H1 (cell line): ENCODE measurements around the gene AGGF1. TPM values are rescaled to one million over a fixed set of nuclear protein-coding genes. Genes with fewer than 3 reads are reported as not detected.

Experiments used
- CTCF ChIA-PET: fragments of 300-600 bp; sonication (Branson Sonifier 250); formaldehyde crosslinking; loops from one replicate; lab custom pipeline; 2021; ENCODE audit not compliant: partially characterized antibody; lab: Charles Lee
- POLR2A ChIA-PET: fragments of 300-600 bp; sonication (Branson Sonifier 250); formaldehyde crosslinking; loops from one replicate; lab custom pipeline; 2021; ENCODE audit warnings: inconsistent platforms; ENCODE audit not compliant: partially characterized antibody; lab: Charles Lee
- DNase-seq, 2 experiments: peaks; one replicate each; pipeline versions ENCODE4 v3.0.0 to v3.0.0-alpha.2; 2010 to 2022; ENCODE audit warnings: low spot score in 2 of 2, low read depth in 1 of 2, mixed read lengths in 1 of 2
- FAIRE-seq: peaks from 2 replicates; lab custom pipeline; 2011; peaks lifted over from hg19 to GRCh38; lab: Jason Lieb, UNC
- H2AFZ ChIP-seq: 2 replicates; pipeline ENCODE4 v1.8.1; 2012; ENCODE audit warnings: low read length, inconsistent platforms
- H2AK5ac ChIP-seq: 2 replicates; pipeline ENCODE4 v1.6.1; 2013; ENCODE audit warnings: low read depth, low read length
- H2BK120ac ChIP-seq: replicated peaks from 2 replicates; pipeline ENCODE3; 2013; ENCODE audit warnings: low read depth, low read length, inconsistent platforms
- H2BK12ac ChIP-seq: 2 replicates; pipeline ENCODE4 v1.6.1; 2013; ENCODE audit warnings: low read depth, low read length
- H2BK15ac ChIP-seq: 2 replicates; pipeline ENCODE4 v1.6.1; 2013; ENCODE audit warnings: low read length
- H2BK20ac ChIP-seq: 2 replicates; pipeline ENCODE4 v1.6.1; 2013; ENCODE audit warnings: low read length
- H2BK5ac ChIP-seq: 2 replicates; pipeline ENCODE4 v1.6.1; 2013; ENCODE audit warnings: low read depth, low read length
- H3K14ac ChIP-seq: 2 replicates; pipeline ENCODE4 v1.6.1; 2013; ENCODE audit warnings: inconsistent platforms; ENCODE audit not compliant: insufficient read length
- H3K18ac ChIP-seq: 2 replicates; pipeline ENCODE4 v1.6.1; 2013; ENCODE audit warnings: low read length; ENCODE audit errors: extremely low read depth
- H3K23ac ChIP-seq: 2 replicates; pipeline ENCODE4 v1.6.1; 2013; ENCODE audit warnings: inconsistent platforms; ENCODE audit not compliant: insufficient read length
- H3K23me2 ChIP-seq: 2 replicates; pipeline ENCODE4 v1.6.1; 2013; ENCODE audit warnings: low read depth, low read length
- H3K27ac ChIP-seq: 2 replicates; pipeline ENCODE4 v1.6.1; 2011; ENCODE audit warnings: low read depth, low read length, inconsistent platforms
- H3K27me3 ChIP-seq, 4 experiments: replicated peaks in 1 of 4; 1 replicate in 1 of 4; 2 replicates in 3 of 4; pipeline versions ENCODE4 v1.6.1 to v1.8.1; 2011 to 2013; ENCODE audit warnings: low read length in 3 of 4, mild to moderate bottlenecking in 3 of 4, inconsistent platforms in 2 of 4, mixed read lengths in 2 of 4, moderate library complexity in 1 of 4; ENCODE audit not compliant: control insufficient read depth in 3 of 4, insufficient read depth in 3 of 4; ENCODE audit errors: extremely low read depth in 1 of 4
- H3K36me3 ChIP-seq, 4 experiments: 2 replicates each; pipeline versions ENCODE4 v1.6.1 to v1.8.1; 2011 to 2013; ENCODE audit warnings: mild to moderate bottlenecking in 4 of 4, low read length in 3 of 4, moderate library complexity in 2 of 4, control low read depth in 1 of 4, inconsistent platforms in 1 of 4; ENCODE audit not compliant: insufficient read depth in 4 of 4, control insufficient read depth in 2 of 4
- H3K4ac ChIP-seq: replicated peaks from 2 replicates; pipeline ENCODE3; 2013; ENCODE audit warnings: low read length, low read depth, mixed read lengths, inconsistent platforms; ENCODE audit not compliant: insufficient read length
- H3K4me1 ChIP-seq, 4 experiments: replicated peaks in 1 of 4; 1 replicate in 1 of 4; 2 replicates in 3 of 4; pipeline versions ENCODE4 v1.6.1 to v1.8.1; 2011 to 2013; ENCODE audit warnings: low read length in 3 of 4, inconsistent platforms in 2 of 4, mixed read lengths in 1 of 4; ENCODE audit not compliant: insufficient read depth in 4 of 4, control insufficient read depth in 3 of 4
- H3K4me2 ChIP-seq, 2 experiments: 2 replicates each; pipeline versions ENCODE4 v1.6.1 to v1.8.1; 2011 to 2013; ENCODE audit warnings: low read depth in 2 of 2, low read length in 2 of 2, control low read depth in 1 of 2, inconsistent platforms in 1 of 2, mild to moderate bottlenecking in 1 of 2; ENCODE audit not compliant: insufficient read depth in 1 of 2
- H3K4me3 ChIP-seq, 4 experiments: fragments of 200-600, 300-600 bp in 1 of 4; sonication (generic), shearing (Covaris generic), sonication (Bioruptor Twin) in 1 of 4; 2 replicates each; pipeline versions ENCODE4 v1.5.1 to v1.8.1; 2011 to 2016; ENCODE audit warnings: low read length in 4 of 4, low read depth in 3 of 4, control low read depth in 2 of 4, inconsistent platforms in 2 of 4, mild to moderate bottlenecking in 2 of 4, mixed read lengths in 1 of 4, moderate library complexity in 1 of 4; ENCODE audit not compliant: insufficient read depth in 2 of 4; ENCODE audit errors: extremely low read depth in 1 of 4
- H3K56ac ChIP-seq: replicated peaks from 2 replicates; pipeline ENCODE3; 2013; ENCODE audit warnings: low read depth, mild to moderate bottlenecking, mixed read lengths, low read length, inconsistent platforms; ENCODE audit not compliant: insufficient read length
- H3K79me1 ChIP-seq: 2 replicates; pipeline ENCODE4 v1.6.1; 2013; ENCODE audit warnings: low read depth, low read length, control low read depth
- H3K79me2 ChIP-seq, 2 experiments: 2 replicates each; pipeline versions ENCODE4 v1.6.1 to v1.8.1; 2012 to 2013; ENCODE audit warnings: low read length in 2 of 2, mild to moderate bottlenecking in 2 of 2, inconsistent platforms in 1 of 2; ENCODE audit not compliant: insufficient read depth in 2 of 2, control insufficient read depth in 1 of 2
- H3K9ac ChIP-seq, 4 experiments: replicated peaks in 1 of 4; 1 replicate in 1 of 4; 2 replicates in 3 of 4; pipeline versions ENCODE4 v1.6.1 to v1.8.1; 2011 to 2013; ENCODE audit warnings: low read depth in 3 of 4, low read length in 3 of 4, control low read depth in 2 of 4, mild to moderate bottlenecking in 2 of 4, moderate library complexity in 2 of 4, inconsistent platforms in 1 of 4; ENCODE audit errors: extremely low read depth in 1 of 4
- H3K9me3 ChIP-seq, 2 experiments: 2 replicates each; pipeline versions ENCODE4 v1.6.1 to v1.8.1; 2012 to 2013; ENCODE audit warnings: mild to moderate bottlenecking in 2 of 2, moderate library complexity in 2 of 2, control low read depth in 1 of 2, inconsistent platforms in 1 of 2, low read depth in 1 of 2, low read length in 1 of 2, mixed read lengths in 1 of 2; ENCODE audit not compliant: insufficient read depth in 2 of 2
- H4K20me1 ChIP-seq, 2 experiments: replicated peaks in 1 of 2; 2 replicates each; pipeline versions ENCODE3 to v1.8.1; 2011 to 2013; ENCODE audit warnings: inconsistent platforms in 2 of 2, low read length in 2 of 2, mild to moderate bottlenecking in 1 of 2; ENCODE audit not compliant: insufficient read depth in 2 of 2, control insufficient read depth in 1 of 2
- H4K5ac ChIP-seq: 2 replicates; pipeline ENCODE4 v1.6.1; 2013; ENCODE audit warnings: low read length, low read depth, mixed read lengths, inconsistent platforms; ENCODE audit not compliant: insufficient read length
- H4K8ac ChIP-seq: 2 replicates; pipeline ENCODE4 v1.8.0; 2013; ENCODE audit warnings: mild to moderate bottlenecking, moderate library complexity, low read length, inconsistent platforms; ENCODE audit not compliant: insufficient read depth; ENCODE audit errors: extremely low read depth
- H4K91ac ChIP-seq: replicated peaks from 2 replicates; pipeline ENCODE3; 2013; ENCODE audit warnings: low read length, mixed read lengths, inconsistent platforms; ENCODE audit not compliant: insufficient read length
- RAD21 ChIP-seq, 2 experiments: IDR thresholded peaks in 1 of 2; conservative IDR thresholded peaks in 1 of 2; 2 replicates each; pipeline ENCODE4 v1.6.1; 2011; ENCODE audit warnings: low read depth in 2 of 2, low read length in 2 of 2, improper control_type of control experiment in 1 of 2, inconsistent platforms in 1 of 2, mild to moderate bottlenecking in 1 of 2, moderate library complexity in 1 of 2
- SP2 ChIP-seq: IDR thresholded peaks from 2 replicates; pipeline ENCODE4 v1.6.1; 2012; ENCODE audit warnings: mild to moderate bottlenecking, low read length, inconsistent platforms
- TAF1 ChIP-seq: IDR thresholded peaks from 2 replicates; pipeline ENCODE4 v1.6.1; 2011; ENCODE audit warnings: mild to moderate bottlenecking, low read depth, low read length
- WGBS, 2 experiments: shearing (Covaris generic) in 1 of 2; methylation state at CpG; one replicate each; pipeline versions ENCODE4 v1.1.6 to v1.1.7; 2013 to 2015; ENCODE audit warnings: low lambda C conversion rate in 2 of 2, mixed read lengths in 2 of 2, inconsistent platforms in 1 of 2, low coverage in 1 of 2, missing lambda C conversion rate in 1 of 2; ENCODE audit not compliant: insufficient replicate concordance in 2 of 2, insufficient coverage in 1 of 2, insufficient read length in 1 of 2; ENCODE audit errors: extremely low coverage in 1 of 2, missing lambda C conversion rate in 1 of 2; 5-methylcytosine and 5-hydroxymethylcytosine counted together
- polyA plus RNA-seq, 7 experiments: library from polyadenylated mRNA; depleted of rRNA in 3 of 7; stranded (reverse) in 5 of 7; unstranded in 2 of 7; fragments of >200 nt in 5 of 7; fragments of 200-250 nt in 2 of 7; gene quantifications; 1 replicate in 5 of 7; 2 replicates in 1 of 7; 4 replicates in 1 of 7; pipeline versions ENCODE4 v1.2.1 to v1.2.3, GENCODE V29; 2011 to 2013; ENCODE audit warnings: missing spikeins in 2 of 7, mixed read lengths in 2 of 7
- total RNA-seq: library from RNA; stranded (reverse); fragmentation: NEBNext Ultra II Directional; extraction: Animal tissue kit (Norgen Biotek cat#: 25700); gene quantifications from 2 replicates; pipeline ENCODE4 v1.2.1, GENCODE V29; 2021

AGGF1 gene
- total and polyA plus RNA-seq, 2 of the 8 experiments (the other 6 are each of a cell fraction or from before 2014, with no cell fraction given) = 7.3 to 19.0 TPM

DNA sequence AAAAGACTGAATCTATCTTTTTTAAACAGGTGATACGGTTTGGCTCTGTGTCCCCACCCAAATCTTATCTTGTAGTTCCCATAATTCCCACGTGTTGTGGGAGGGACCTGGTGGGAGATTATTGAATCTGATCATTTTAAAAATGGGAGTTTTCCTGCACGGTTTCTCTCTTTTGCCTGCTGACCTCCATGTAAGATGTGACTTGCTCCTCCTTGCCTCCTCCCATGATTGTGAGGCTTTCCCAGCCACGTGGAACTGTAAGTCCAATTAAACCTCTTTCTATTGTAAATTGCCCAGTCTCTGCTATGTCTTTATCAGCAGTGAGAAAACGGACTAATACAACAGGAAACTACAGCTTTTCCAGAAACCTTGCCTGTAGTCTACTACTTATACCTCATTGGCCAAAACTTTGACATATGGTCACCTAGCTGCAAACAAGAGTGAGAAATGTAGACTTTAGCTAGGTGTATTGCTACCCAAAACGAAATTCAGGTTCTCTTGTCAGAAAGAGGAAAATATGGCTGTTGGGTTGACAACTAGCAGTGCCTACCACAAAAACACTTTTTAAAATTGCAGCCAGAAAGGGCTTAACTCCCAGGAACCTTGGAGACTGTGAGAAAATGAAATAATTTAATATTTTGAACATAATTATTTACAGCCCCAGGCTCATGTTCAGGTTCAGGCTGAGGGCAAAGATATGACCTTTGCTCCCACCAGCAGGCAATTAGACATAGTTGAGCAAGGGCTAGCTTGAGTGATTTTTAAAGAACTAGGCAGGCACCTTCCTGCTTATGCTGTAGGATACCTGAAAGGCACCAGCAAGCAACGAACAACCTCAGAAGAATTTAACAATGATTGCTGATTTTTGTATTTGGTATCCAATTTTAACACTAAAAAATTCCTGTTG is 7.4 kb upstream of the AGGF1 start:
- Histone ChIP-seq H4K91ac (no peak overlapping the region), H2AFZ (no peak overlapping the region), H4K20me1 (no peaks in the 10 kb centered on the region), H3K14ac (no peak overlapping the region), H3K79me2 (no peaks in the 10 kb centered on the region), H2BK120ac (no peak overlapping the region), H3K27ac (no peak overlapping the region), H3K4me1 (no peaks in the 10 kb centered on the region), H2BK15ac (no peak overlapping the region), H3K23me2 (no peaks in the 10 kb centered on the region), H4K5ac (no peak overlapping the region), H3K18ac (no peak overlapping the region), H2BK20ac (no peak overlapping the region)
- FAIRE-seq (no peak), DNase-seq (no peak)
- ChIA-PET POLR2A (no interaction called here), CTCF (no interaction called here)
- WGBS, 2 experiments = 65% methylated on average over 7 of the region's 7 CpGs; no CpG with 5 or more reads in 1 of the 2 experiments
- TF ChIP-seq SP2 = no peak
- no peak for TF ChIP-seq TAF1
- no peak for TF ChIP-seq RAD21 (IDR thresholded peaks at IDR 0.05 in 1 of 2, conservative IDR thresholded peaks at IDR 0.05 in 1 of 2; ENCODE audit: low read depth in 2 of 2, low read length in 2 of 2)
- TF ChIP-seq, all 59 proteins: peak for 0
- H2BK5ac ChIP-seq = no peak overlapping the region
- H3K27me3 ChIP-seq = no peaks in the 10 kb centered on the region
- no peak overlapping the region for H2BK12ac ChIP-seq
- no peak overlapping the region for H4K8ac ChIP-seq
- no peak overlapping the region for H3K9ac ChIP-seq
- H3K4me3 ChIP-seq = no peak overlapping the region
- H3K4me2 ChIP-seq = no peak overlapping the region
- no peak overlapping the region for H2AK5ac ChIP-seq
- no peak overlapping the region for H3K56ac ChIP-seq
- H3K9me3 ChIP-seq = no peaks in the 10 kb centered on the region
- no peaks in the 10 kb centered on the region for H3K36me3 ChIP-seq
- no peaks in the 10 kb centered on the region for H3K79me1 ChIP-seq
- no peak overlapping the region for H3K23ac ChIP-seq
- no peak overlapping the region for H3K4ac ChIP-seq
